ENCODE measurements around the gene NFYA.

- TF ChIP-seq POLR2A (IDR thresholded peaks at IDR 0.05) (no peak), CTCF (IDR thresholded peaks at IDR 0.05) (no peak)
Observed at GRCh38 chr6:41056768-41057490, 15.8 kb upstream of the NFYA start.
